Prostate gland (tissue), 2 donors: ENCODE measurements around the gene ZBTB47.

Source experiments
- CTCF ChIP-seq, 4 experiments: fragments of 200-600 bp in 2 of 4; fragments of 450-650 bp in 2 of 4; sonication (generic) in 2 of 4; IDR thresholded peaks; 1 replicate in 3 of 4; 2 replicates in 1 of 4; pipeline ENCODE4 v1.5.1; 2016 to 2019; ENCODE audit warnings: antibody characterized with exemption in 4 of 4, mild to moderate bottlenecking in 2 of 4, moderate library complexity in 2 of 4
- POLR2AphosphoS5 ChIP-seq: sonication (generic); formaldehyde crosslinking; IDR thresholded peaks from one replicate; pipeline ENCODE4 v1.6.1; 2017; ENCODE audit warnings: antibody characterized with exemption

GRCh38 chr3:42675909-42676308, 22.4 kb downstream of the ZBTB47 start:
- TF ChIP-seq POLR2AphosphoS5 = no peak
- no peak for TF ChIP-seq CTCF (IDR thresholded peaks at IDR 0.05)
